DND-41 (cell line): ENCODE data around the gene MEGF9.

Experiments
- CTCF ChIP-seq: IDR thresholded peaks from 2 replicates; pipeline ENCODE4 v1.5.1; 2012; ENCODE audit warnings: borderline replicate concordance, low read length, moderate library complexity, mild to moderate bottlenecking; ENCODE audit not compliant: poor library complexity, severe bottlenecking; ENCODE audit errors: extremely low read depth
- EZH2 ChIP-seq: IDR thresholded peaks from 3 replicates; pipeline ENCODE4 v1.6.1; 2012; ENCODE audit warnings: borderline replicate concordance, low read depth, mild to moderate bottlenecking, moderate library complexity, low read length, inconsistent platforms; ENCODE audit not compliant: severe bottlenecking

- no peak for TF ChIP-seq EZH2
- no peak for TF ChIP-seq CTCF
Observed at GRCh38 chr9:120726484-120726883, 12.2 kb upstream of the MEGF9 start.
